ENCODE results near the gene DDOST. TPM values are rescaled to one million over a fixed set of nuclear protein-coding genes. Genes with fewer than 3 reads are reported as not detected.

The DDOST gene
- total RNA-seq, 1 donor from 2014 or later: 273 TPM

DNA sequence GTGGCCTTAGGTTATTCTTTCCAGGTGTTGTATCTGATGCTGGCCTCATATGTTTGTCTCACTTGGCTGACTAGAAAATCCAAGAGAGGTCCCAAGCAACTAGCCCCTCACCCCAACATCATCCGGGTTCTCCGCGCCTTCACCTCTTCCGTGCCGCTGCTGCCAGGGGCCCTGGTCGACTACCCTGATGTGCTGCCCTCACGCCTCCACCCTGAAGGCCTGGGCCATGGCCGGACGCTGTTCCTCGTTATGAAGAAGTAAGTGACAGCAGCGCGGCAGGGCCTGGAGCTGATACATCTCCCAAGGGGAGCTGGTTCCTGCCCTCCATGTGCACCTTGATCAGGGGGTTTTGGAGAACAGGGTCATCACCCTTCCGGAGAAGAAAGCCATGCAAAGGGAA, 16.8 kb downstream of the DDOST start:
- Mint-ChIP-seq H3K36me3 (ENCODE audit: insufficient read depth) (peaks cover 18% of the 10 kb centered on the region), H3K9me3 (ENCODE audit: low read depth) (no peaks in the 10 kb centered on the region), H3K4me1 (ENCODE audit: low read depth) (no peaks in the 10 kb centered on the region), H3K4me3 (ENCODE audit: low read depth) (no peak overlapping the region), H3K27me3 (no peaks in the 10 kb centered on the region), H3K27ac (no peak overlapping the region)
- no peak for DNase-seq (ENCODE audit: low spot score, unreplicated experiment)
- TF ChIP-seq, protein P1, sequence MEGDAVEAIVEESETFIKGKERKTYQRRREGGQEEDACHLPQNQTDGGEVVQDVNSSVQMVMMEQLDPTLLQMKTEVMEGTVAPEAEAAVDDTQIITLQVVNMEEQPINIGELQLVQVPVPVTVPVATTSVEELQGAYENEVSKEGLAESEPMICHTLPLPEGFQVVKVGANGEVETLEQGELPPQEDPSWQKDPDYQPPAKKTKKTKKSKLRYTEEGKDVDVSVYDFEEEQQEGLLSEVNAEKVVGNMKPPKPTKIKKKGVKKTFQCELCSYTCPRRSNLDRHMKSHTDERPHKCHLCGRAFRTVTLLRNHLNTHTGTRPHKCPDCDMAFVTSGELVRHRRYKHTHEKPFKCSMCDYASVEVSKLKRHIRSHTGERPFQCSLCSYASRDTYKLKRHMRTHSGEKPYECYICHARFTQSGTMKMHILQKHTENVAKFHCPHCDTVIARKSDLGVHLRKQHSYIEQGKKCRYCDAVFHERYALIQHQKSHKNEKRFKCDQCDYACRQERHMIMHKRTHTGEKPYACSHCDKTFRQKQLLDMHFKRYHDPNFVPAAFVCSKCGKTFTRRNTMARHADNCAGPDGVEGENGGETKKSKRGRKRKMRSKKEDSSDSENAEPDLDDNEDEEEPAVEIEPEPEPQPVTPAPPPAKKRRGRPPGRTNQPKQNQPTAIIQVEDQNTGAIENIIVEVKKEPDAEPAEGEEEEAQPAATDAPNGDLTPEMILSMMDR (IDR thresholded peaks at IDR 0.05; ENCODE audit: unreplicated experiment): no peak

DNA sequence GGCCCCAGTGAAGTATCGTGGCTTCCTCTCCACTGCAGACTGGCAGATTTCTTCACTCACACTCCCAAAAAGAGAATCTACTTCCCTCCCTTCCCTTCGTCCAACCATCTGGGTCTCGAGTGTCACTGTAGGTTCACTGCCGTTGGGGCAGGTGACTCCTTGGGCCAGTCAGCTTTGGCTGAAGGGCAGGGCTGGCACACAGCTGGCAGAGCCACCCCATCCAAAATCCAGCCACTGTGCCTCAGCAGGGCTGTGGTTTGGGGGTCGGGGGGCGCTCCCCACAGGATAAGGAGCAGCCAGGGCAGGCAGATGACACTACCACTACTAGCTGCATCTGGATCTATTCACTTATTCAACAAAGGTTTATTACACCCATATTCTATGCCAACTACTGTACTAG, 18.1 kb downstream of the DDOST start:
- peaks cover 15% of the 10 kb centered on the region for H3K36me3 Mint-ChIP-seq (ENCODE audit: insufficient read depth)
- H3K27me3 Mint-ChIP-seq: no peaks in the 10 kb centered on the region
- H3K4me1 Mint-ChIP-seq (ENCODE audit: low read depth): no peaks in the 10 kb centered on the region
- no peak overlapping the region for H3K4me3 Mint-ChIP-seq (ENCODE audit: low read depth)
- H3K9me3 Mint-ChIP-seq (ENCODE audit: low read depth): no peaks in the 10 kb centered on the region
- TF ChIP-seq, protein P1 (IDR thresholded peaks at IDR 0.05; ENCODE audit: unreplicated experiment): no peak
- DNase-seq (ENCODE audit: low spot score, unreplicated experiment): no peak
- H3K27ac Mint-ChIP-seq: no peak overlapping the region

DNA sequence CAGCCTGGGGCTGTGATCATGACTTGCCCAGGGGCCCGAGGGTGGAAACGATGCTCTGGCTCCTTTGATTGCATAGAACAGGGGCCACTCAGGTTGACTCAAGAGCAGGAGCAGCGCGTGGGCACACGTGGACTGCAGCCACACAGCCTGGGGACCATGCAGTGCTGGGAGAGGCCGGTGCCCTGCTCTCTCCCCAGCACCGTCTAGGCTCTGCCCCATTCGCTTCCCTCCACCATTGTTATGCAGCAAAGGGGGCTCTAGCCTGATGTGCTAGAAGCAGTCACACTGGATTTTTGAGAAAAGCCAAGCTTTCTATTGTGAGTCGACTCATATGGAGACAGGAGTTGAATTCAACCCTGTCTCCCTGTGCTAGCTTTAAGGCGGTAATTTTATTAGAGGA, 19.2 kb downstream of the DDOST start:
- DNase-seq (ENCODE audit: low spot score, unreplicated experiment): no peak
- Mint-ChIP-seq H3K4me1 (ENCODE audit: low read depth) (no peaks in the 10 kb centered on the region), H3K9me3 (ENCODE audit: low read depth) (no peaks in the 10 kb centered on the region), H3K4me3 (ENCODE audit: low read depth) (no peak overlapping the region), H3K27ac (no peak overlapping the region), H3K27me3 (no peaks in the 10 kb centered on the region), H3K36me3 (ENCODE audit: insufficient read depth) (peaks cover 15% of the 10 kb centered on the region)
- TF ChIP-seq, protein P1 (IDR thresholded peaks at IDR 0.05; ENCODE audit: unreplicated experiment): no peak

DNA sequence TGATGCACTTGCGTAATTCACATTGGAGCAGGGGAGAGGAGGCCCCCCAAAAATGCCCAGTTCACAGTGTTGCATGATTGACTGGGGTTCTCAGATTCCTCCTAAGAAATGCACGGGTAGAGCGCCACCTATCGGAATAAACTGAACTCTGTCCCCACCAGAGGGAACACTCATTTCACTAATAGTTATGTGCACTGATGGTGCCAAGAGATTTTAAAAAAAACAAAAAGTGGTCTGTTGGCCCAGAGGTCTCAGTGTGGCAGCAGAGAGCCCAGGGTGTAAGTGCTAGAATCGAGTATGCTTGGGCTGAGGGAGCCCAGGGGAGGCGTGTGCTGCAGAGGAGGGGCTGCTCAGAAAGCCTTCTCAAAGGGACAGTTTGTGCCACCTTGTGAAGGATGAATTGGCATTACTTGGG, 21.0 kb downstream of the DDOST start:
- no peaks in the 10 kb centered on the region for H3K27me3 Mint-ChIP-seq
- no peaks in the 10 kb centered on the region for H3K9me3 Mint-ChIP-seq (ENCODE audit: low read depth)
- H3K4me1 Mint-ChIP-seq (ENCODE audit: low read depth): no peaks in the 10 kb centered on the region
- peak; percentile 38 for DNase-seq (ENCODE audit: low spot score, unreplicated experiment)
- H3K4me3 Mint-ChIP-seq (ENCODE audit: low read depth): no peak overlapping the region
- no peak overlapping the region for H3K27ac Mint-ChIP-seq
- TF ChIP-seq, protein P1 (IDR thresholded peaks at IDR 0.05; ENCODE audit: unreplicated experiment): peak; percentile 84
- peaks cover 15% of the 10 kb centered on the region for H3K36me3 Mint-ChIP-seq (ENCODE audit: insufficient read depth)

DNA sequence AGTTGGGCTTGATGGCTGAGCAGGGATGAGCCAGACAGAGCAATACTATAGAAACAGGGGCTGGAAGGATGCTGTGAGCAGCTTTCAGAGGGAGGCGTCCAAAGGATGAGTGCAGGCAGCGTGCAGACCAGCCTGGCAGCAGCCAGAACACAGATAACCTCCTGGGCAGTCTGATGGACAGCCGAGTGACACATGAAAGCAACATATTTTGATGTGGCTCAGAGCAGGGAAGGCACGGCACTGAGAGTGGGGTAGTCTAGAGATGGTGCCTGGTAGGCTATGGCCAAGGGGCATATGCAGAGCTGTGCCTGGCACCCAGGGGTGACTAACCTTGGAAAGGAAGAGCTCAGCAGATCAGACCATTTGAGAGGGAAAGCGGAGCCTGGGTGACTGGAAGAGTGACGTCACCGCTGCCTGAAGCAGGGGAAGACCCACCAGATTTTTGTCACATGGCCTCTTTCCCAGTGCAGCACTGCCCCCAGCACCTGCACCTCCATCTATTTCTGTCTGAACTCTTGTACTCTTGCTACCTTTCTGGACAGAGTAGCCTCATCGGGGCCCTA, 24.3 kb downstream of the DDOST start:
- Mint-ChIP-seq H3K9me3 (ENCODE audit: low read depth) (no peaks in the 10 kb centered on the region), H3K4me1 (ENCODE audit: low read depth) (peaks cover 3% of the 10 kb centered on the region)
- TF ChIP-seq, protein P1 (IDR thresholded peaks at IDR 0.05; ENCODE audit: unreplicated experiment): no peak

More for the DNA sequence above, 24.3 kb downstream of the DDOST start:
- no peak for DNase-seq (ENCODE audit: low spot score, unreplicated experiment)
- Mint-ChIP-seq H3K27me3 (no peaks in the 10 kb centered on the region), H3K27ac (no peak overlapping the region), H3K36me3 (ENCODE audit: insufficient read depth) (peaks cover 9% of the 10 kb centered on the region), H3K4me3 (ENCODE audit: low read depth) (no peak overlapping the region)
